Measurements from ENCODE around the gene SYTL1. TPM values are rescaled to one million over a fixed set of nuclear protein-coding genes. Genes with fewer than 3 reads are reported as not detected.

SYTL1 gene
- total and polyA plus RNA-seq, 9 of the 15 experiments (the other 6 are each of a cell fraction or from before 2014, with no cell fraction given) = 0.04 to 9.3 (median 1.7) TPM

- TF ChIP-seq PTTG1 (tag; IDR thresholded peaks at IDR 0.05; ENCODE audit: low read depth) (no peak), ZNF174 (CRISPR knock-in tag; IDR thresholded peaks at IDR 0.05) (no peak), SAFB2 (IDR thresholded peaks at IDR 0.05; ENCODE audit: borderline replicate concordance, low read depth, low read length, severe bottlenecking) (no peak), AFF1 (IDR thresholded peaks at IDR 0.05; ENCODE audit: low read depth in 1 of 2, partially characterized antibody in 2 of 2) (no peak), CSDE1 (IDR thresholded peaks at IDR 0.05) (no peak), RBM17 (IDR thresholded peaks at IDR 0.05; ENCODE audit: borderline replicate concordance, low read depth, low read length) (no peak), NFYB (IDR thresholded peaks at IDR 0.05; ENCODE audit: extremely low read depth, insufficient read length) (no peak), ZFP30 (CRISPR knock-in tag; IDR thresholded peaks at IDR 0.05; ENCODE audit: borderline replicate concordance) (no peak), RHOXF2B (CRISPR knock-in tag; conservative IDR thresholded peaks at IDR 0.05) (no peak), CREM (IDR thresholded peaks at IDR 0.05; ENCODE audit: low read depth) (no peak), ELF1 (tag; IDR thresholded peaks at IDR 0.05) (no peak), ATF1 (CRISPR knock-in tag; IDR thresholded peaks at IDR 0.05) (no peak), ATF1 (tag; IDR thresholded peaks at IDR 0.05) (no peak), TAF9B (IDR thresholded peaks at IDR 0.05; ENCODE audit: partially characterized antibody) (no peak), ZMIZ1 (IDR thresholded peaks at IDR 0.05; ENCODE audit: low read depth in 2 of 2, low read length in 2 of 2) (no peak), USF1 (CRISPR knock-in tag; IDR thresholded peaks at IDR 0.05) (no peak), ATF2 (CRISPR knock-in tag; IDR thresholded peaks at IDR 0.05) (no peak), FOXK1 (CRISPR knock-in tag; IDR thresholded peaks at IDR 0.05; ENCODE audit: borderline replicate concordance) (no peak), NR3C1 (CRISPR knock-in tag; IDR thresholded peaks at IDR 0.05) (no peak)
Measured at GRCh38 chr1:27300341-27301051, 41.3 kb upstream of the SYTL1 start (continued).

All from K562 (cell line).